ENCODE results near the gene NECAP2.
"Not testable (repeated sequence)": the region's sequence is repeated elsewhere in the genome, so short reads cannot be mapped to it uniquely, and the experiment has no call there.

The NECAP2 gene

GRCh38 chr1:16430606-16431005 is 9.9 kb upstream of the NECAP2 start:
- DNase-seq, result peak; percentile 9

- DNase-seq, result no peak
These were observed 7.5 kb upstream of the NECAP2 start for GRCh38 chr1:16433030-16433429.

- no peak for DNase-seq
These were observed 6.5 kb upstream of the NECAP2 start for GRCh38 chr1:16434007-16434406.

DNA sequence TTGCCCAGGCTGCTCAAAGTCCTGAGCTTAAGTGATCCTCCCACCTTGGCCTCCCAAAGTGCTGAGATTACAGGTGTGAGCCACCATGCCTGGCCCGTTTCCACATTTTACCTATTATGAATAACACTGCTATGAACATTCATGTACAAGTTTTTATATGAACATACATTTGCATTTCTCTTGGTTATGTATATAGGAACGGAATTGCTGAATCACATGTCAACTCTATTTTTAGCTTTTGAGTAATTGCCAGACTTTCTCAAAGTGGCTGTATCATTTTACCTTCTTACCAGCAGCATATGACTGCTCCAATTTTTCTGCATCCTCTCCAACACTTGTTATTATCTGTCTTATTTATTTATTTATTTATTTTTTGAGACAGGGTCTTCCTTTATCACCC is 6.0 kb upstream of the NECAP2 start:
- DNase-seq, result no peak

- no peak for DNase-seq
These were observed 3.5 kb upstream of the NECAP2 start, which contains the start of gene SPATA21 for GRCh38 chr1:16436946-16437474. SPATA21 (minus strand) TSS chr1:16437424; CDS start chr1:16431371, 6,053 bp downstream.

GRCh38 chr1:16438516-16438915 is 2.0 kb upstream of the NECAP2 start:
- DNase-seq, result no peak

DNA sequence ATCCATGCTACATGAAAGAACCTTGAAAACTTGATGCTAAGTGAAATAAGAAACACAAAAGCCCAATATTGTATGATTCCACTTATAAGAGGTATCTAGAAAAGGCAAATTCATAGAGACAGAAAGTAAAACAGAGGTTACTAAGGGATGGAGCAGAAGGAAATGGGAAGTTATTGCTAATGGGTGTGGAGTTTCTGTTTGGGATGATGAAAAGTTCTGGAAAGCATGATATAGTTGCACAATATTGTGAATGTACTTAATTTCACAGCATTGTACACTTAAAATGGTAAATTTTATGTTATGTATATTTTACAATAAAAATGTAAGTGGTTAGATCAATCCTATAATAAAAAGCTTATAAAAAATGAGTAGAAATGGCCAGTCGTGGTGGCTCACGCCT is 1.6 kb upstream of the NECAP2 start:
- DNase-seq, result no peak

- no peak for DNase-seq
These were observed 424 bp upstream of the NECAP2 start for GRCh38 chr1:16440131-16440469.

DNA sequence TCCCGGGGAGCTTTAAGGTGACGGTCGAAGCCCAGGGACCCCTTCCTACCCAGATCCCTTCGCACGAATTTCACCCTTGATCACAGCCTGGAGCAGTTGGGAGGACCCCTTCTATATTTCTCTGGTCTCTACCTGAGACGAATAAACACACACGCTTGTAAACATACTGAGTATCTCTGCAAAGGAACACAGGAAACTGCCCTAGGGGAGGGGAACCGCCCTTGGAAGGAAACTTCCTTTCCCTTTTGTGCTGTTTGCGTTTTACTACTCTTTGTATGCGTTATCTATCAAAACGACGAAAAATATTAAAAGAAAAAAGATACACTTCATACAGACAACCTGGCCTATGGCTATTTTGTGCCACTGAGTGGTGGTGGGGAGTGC is 750 bp downstream of the NECAP2 start:
- DNase-seq, result no peak

DNA sequence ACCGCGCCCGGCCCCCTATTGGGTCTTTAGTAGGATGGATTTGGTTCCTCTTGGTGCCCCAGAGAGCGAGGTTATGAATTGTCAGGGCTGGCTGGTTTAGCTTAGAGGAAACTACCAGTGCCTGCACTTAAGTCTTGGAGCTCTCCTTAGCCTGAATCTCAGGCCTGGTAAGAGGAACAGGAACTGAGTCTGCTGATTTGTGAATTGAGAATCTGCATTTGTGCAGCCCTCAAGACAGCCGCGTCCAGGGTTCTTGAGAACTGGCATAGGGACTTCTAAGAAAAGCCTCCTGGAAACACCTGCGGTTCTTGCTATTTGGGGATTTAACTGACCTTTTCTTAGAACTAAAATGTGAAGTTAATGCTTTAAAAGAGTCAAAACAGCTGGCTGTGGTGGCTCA is 1.7 kb downstream of the NECAP2 start:
- DNase-seq, result no peak

- no peak for DNase-seq
These were observed 2.4 kb downstream of the NECAP2 start for GRCh38 chr1:16442941-16443340.

- DNase-seq, result no peak
These were observed 3.6 kb downstream of the NECAP2 start for GRCh38 chr1:16443975-16444770.

DNA sequence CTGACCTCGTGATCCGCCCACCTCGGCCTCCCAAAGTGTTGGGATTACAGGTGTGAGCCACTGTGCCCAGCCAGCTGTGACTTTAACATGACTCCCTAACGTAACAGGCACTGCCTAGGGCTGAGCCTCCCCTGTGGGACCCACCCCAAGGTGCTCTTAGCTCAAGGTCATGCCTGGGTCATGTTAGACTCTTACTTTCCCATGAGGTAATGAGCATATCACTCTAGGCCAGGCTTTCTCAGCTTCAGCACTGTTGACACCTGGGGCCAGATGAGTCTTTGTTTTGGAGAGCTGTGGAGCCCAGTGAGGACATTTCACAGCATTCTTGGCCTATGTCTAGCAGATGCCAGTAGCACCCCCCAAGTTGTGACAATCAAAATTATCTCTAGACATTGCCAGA is 4.5 kb downstream of the NECAP2 start:
- DNase-seq, result no peak

DNA sequence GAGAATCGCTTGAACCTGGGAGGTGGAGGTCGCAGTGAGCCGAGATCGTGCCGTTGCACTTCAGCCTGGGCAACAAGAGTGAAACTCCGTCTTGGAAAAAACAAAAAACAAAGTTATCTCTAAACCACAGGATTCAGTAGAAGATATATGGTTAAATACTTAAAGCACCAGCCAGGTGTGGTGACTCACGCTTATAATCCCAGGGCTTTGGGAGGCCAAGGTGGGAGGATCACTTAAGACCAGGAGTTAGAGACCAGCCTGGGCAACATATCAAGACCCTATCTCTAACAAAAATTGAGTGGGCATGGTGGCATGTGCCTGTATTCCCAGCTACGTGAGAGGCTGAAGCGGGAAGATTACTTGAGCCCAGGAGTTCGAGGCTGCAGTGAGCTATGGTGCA is 5.6 kb downstream of the NECAP2 start:
- no peak for DNase-seq

DNA sequence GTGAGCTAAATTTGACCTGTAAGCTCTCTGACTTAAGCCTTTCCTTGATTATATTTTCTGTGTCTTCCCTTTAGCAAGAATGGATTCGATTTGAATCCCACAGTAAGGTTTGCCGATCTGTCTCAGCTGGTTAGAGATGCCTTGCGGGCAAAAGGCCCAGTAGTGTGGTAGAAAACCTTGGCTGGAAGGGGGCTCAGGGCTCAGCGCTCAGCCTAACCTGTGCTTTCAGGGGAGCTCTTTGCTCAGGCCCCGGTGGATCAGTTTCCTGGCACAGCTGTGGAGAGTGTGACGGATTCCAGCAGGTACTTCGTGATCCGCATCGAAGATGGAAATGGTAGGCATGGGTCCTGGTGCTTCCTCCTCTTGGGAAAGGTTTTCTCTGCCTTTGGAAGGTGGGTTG is 7.1 kb downstream of the NECAP2 start:
- no peak for DNase-seq

DNA sequence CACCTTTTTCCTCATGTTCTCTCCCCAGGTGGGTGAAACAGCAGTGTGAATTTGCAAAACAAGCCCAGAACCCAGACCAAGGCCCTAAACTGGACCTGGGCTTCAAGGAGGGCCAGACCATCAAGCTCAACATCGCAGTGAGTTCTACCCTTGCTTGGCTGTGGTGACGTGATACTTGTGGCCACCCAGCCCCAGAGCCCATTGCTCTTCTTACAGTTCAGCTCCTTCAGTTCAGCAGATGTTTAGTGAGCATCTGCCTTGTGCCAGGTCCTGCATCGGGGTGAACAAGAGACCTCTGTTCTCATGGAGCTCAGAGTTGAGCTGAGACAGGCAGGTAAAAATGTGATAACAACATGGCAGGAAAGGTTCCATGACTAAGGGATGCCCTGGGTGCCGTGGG is 8.5 kb downstream of the NECAP2 start:
- no peak for DNase-seq

DNA sequence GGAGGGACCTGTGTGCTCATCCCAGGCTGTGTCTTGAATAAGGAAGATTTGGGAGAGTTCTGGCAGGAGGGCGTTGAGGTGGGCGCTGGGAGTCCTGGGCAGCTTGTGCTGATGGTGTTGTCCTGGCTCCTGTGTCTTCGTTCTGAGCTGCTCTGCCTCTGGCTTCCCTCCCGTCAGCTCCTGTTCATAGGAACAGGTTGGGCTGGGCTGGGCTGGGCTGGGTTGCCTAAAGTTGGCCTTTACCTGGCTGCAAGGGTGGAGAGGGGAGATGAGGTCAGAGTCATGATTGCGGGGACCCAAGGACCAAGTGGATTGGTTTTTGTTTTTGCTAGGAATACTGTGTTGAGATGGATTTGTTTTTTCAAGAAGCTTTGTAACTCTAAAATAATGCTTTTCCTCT is 9.1 kb downstream of the NECAP2 start:
- no peak for DNase-seq

GRCh38 chr1:16450863-16451481 is 10.4 kb downstream of the NECAP2 start:
- DNase-seq, result no peak

DNA sequence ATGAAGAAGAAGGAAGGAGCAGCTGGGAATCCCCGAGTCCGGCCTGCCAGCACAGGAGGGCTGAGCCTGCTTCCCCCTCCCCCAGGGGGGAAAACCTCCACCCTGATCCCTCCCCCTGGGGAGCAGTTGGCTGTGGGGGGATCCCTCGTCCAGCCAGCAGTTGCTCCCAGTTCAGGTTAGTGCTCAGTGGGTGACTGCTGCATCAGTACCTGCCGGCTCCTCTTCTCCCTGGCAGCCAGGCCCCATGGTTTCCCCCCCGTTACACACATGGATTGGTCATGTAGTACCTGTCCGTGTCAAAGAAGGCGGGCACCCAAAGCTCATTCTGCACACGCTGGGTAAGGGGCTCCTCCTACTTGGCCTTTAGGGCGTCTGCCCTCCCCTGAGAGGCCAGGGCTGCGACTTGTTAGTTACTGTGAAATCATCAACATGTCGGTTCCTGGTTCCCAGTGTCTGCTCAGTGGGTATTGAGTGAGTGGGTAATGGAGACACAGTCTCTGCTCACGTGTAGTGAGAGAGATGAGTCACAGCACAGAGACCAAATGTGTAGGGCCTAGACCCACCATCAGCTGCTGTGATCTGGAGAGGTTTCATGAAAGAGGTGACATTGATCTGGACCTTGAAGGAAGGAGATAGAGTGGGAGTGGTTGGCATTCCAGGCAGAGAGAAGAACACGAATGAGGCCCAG is 11.5 kb downstream of the NECAP2 start:
- no peak for DNase-seq

- DNase-seq, result not testable (repeated sequence)
These were observed 14.4 kb downstream of the NECAP2 start for GRCh38 chr1:16454909-16455308.

DNA sequence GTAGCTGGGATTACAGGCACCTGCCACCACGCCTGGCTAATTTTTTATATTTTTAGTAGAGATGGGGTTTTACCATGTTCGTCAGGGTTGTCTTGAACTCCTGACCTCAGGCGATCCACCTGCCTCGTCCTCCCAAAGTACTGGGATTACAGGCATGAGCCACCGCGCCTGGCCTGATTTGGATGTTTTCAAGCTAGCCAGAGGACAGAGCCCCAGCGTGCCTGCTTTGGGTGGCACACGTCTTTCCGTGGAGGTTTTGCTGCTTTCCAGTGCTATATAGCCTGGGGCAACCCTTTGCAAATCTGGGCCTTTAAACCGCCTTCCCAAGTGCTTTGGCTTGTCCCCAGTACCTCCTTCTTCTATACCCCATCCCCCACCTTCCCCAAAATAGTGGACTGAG is 15.6 kb downstream of the NECAP2 start:
- not testable (repeated sequence) for DNase-seq

- no peak for DNase-seq
These were observed 18.3 kb downstream of the NECAP2 start for GRCh38 chr1:16458831-16459230.

DNA sequence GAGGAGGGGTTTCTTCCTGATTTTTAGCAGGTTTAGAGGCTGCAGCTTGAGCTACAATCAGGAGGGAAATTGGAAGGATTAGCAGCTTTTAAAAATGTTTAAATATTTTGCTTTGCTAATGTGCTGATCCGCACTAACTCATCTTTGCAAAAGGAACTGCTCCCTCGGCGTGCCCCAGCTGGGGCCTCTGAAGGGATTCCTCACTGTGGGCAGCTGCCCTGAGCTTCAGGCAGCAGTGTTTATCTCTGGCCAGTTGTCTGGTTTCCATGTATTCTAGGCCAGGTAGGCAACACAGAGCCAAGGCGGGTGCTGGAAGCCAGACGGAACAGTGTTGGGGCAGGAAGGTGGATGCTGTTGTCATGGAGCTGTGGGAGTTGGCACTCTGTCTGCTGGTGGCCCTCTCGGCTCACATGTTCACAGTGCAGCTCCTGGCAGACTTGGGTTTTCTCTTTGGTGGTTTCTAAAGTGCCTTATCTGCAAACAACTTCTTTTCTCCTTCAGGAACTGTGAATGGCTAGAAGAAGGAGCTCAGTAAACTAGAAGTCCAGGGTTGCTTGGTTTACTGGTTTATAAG is 18.9 kb downstream of the NECAP2 start:
- no peak for DNase-seq

DNA sequence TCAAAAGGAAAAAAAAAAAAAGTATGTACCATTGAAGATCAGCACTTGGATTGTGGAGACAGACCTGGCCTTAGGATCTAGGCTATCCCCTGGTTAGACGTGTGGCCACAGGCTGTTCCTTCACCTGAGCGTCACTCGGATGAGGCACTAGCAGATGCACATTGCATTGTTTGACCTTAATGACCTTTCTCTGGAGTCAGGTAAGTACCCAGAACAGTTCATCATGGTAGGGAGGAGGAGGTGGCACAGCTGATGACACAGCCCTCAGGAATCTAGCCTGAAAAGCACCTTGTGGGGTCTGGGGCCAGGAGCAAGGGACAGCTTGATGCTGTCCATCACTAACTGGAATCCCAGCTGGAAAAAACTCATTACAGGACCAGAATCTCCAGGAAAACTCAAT is 21.2 kb downstream of the NECAP2 start:
- DNase-seq, result no peak
